ENCODE results near the gene ARID2. TPM values are rescaled to one million over a fixed set of nuclear protein-coding genes. Genes with fewer than 3 reads are reported as not detected.

ARID2 gene
- total RNA-seq, 1 experiment from 2014 or later: 17.5 TPM

DNA sequence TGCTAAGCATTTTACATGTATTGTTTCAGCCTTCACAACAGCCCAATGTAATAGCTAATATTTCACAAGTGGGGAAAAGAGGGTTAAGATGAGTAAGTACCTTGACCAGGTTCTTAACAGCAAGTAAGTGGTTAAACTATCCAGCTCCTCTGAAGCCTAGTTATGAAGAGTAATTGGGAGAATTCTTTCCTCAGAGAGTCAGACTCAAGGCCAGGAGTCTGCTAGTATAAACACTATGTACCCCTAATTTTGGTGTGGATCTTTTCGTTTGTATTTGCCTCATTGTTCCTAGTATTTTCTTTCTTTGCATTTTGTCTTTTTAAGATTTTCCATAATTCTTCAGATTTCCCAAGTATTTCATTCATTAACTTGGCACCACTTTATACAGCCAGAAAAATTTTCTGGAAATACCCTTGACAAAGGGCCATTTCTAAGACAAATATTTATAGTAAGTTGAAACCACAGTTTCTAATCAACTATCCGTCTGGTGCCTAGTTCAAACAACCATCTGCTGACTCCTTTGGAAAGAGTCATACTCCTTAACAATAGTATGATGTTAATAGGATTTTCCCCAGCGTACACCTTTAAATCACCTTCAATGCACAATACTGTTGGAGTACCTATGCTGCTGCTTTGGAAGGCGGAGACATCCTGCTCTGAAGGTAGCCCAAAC is 179.7 kb downstream of the ARID2 start:
- no peak overlapping the region for H3K27ac Mint-ChIP-seq (ENCODE audit: unreplicated experiment)
- CTCF ChIA-PET: no interaction called here
- no peaks in the 10 kb centered on the region for H3K36me3 Mint-ChIP-seq (ENCODE audit: insufficient read depth, unreplicated experiment)
- no peaks in the 10 kb centered on the region for H3K9me3 Mint-ChIP-seq (ENCODE audit: low read depth, unreplicated experiment)
- TF ChIP-seq, protein P1, sequence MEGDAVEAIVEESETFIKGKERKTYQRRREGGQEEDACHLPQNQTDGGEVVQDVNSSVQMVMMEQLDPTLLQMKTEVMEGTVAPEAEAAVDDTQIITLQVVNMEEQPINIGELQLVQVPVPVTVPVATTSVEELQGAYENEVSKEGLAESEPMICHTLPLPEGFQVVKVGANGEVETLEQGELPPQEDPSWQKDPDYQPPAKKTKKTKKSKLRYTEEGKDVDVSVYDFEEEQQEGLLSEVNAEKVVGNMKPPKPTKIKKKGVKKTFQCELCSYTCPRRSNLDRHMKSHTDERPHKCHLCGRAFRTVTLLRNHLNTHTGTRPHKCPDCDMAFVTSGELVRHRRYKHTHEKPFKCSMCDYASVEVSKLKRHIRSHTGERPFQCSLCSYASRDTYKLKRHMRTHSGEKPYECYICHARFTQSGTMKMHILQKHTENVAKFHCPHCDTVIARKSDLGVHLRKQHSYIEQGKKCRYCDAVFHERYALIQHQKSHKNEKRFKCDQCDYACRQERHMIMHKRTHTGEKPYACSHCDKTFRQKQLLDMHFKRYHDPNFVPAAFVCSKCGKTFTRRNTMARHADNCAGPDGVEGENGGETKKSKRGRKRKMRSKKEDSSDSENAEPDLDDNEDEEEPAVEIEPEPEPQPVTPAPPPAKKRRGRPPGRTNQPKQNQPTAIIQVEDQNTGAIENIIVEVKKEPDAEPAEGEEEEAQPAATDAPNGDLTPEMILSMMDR (IDR thresholded peaks at IDR 0.05; ENCODE audit: unreplicated experiment): no peak
- no peaks in the 10 kb centered on the region for H3K27me3 Mint-ChIP-seq (ENCODE audit: unreplicated experiment)
- no TSS peak for BruUV-seq (replicated peaks)
- H3K4me3 Mint-ChIP-seq (ENCODE audit: low read depth, unreplicated experiment): no peak overlapping the region
- intact Hi-C loops (cut with micrococcal nuclease; ENCODE audit: unreplicated experiment): no loop called here
- no peak for DNase-seq
- no peaks in the 10 kb centered on the region for H3K4me1 Mint-ChIP-seq (ENCODE audit: low read depth, unreplicated experiment)

- Mint-ChIP-seq H3K27me3 (ENCODE audit: unreplicated experiment) (no peaks in the 10 kb centered on the region), H3K36me3 (ENCODE audit: insufficient read depth, unreplicated experiment) (peaks cover 9% of the 10 kb centered on the region), H3K9me3 (ENCODE audit: low read depth, unreplicated experiment) (no peaks in the 10 kb centered on the region), H3K4me3 (ENCODE audit: low read depth, unreplicated experiment) (no peak overlapping the region), H3K27ac (ENCODE audit: unreplicated experiment) (no peak overlapping the region), H3K4me1 (ENCODE audit: low read depth, unreplicated experiment) (no peaks in the 10 kb centered on the region)
- TF ChIP-seq, protein P1 (IDR thresholded peaks at IDR 0.05; ENCODE audit: unreplicated experiment): no peak
- no peak for DNase-seq
- intact Hi-C loops (cut with micrococcal nuclease; ENCODE audit: unreplicated experiment): no loop called here
- BruUV-seq (replicated peaks): no TSS peak
- CTCF ChIA-PET: no interaction called here
These were observed 183.3 kb downstream of the ARID2 start for GRCh38 chr12:45912774-45913173.

GRCh38 chr12:45913631-45914030 is 184.1 kb downstream of the ARID2 start:
- TF ChIP-seq, protein P1 (IDR thresholded peaks at IDR 0.05; ENCODE audit: unreplicated experiment): no peak
- Mint-ChIP-seq H3K4me3 (ENCODE audit: low read depth, unreplicated experiment) (no peak overlapping the region), H3K9me3 (ENCODE audit: low read depth, unreplicated experiment) (no peaks in the 10 kb centered on the region), H3K4me1 (ENCODE audit: low read depth, unreplicated experiment) (no peaks in the 10 kb centered on the region), H3K27ac (ENCODE audit: unreplicated experiment) (no peak overlapping the region), H3K27me3 (ENCODE audit: unreplicated experiment) (no peaks in the 10 kb centered on the region), H3K36me3 (ENCODE audit: insufficient read depth, unreplicated experiment) (peaks cover 15% of the 10 kb centered on the region)
- intact Hi-C loops (cut with micrococcal nuclease; ENCODE audit: unreplicated experiment): no loop called here
- BruUV-seq (replicated peaks): no TSS peak
- no peak for DNase-seq
- CTCF ChIA-PET: no interaction called here

GRCh38 chr12:45914090-45914489 is 184.6 kb downstream of the ARID2 start:
- no peak for DNase-seq
- Mint-ChIP-seq H3K36me3 (ENCODE audit: insufficient read depth, unreplicated experiment) (peaks cover 15% of the 10 kb centered on the region), H3K4me1 (ENCODE audit: low read depth, unreplicated experiment) (no peaks in the 10 kb centered on the region), H3K9me3 (ENCODE audit: low read depth, unreplicated experiment) (no peaks in the 10 kb centered on the region), H3K4me3 (ENCODE audit: low read depth, unreplicated experiment) (no peak overlapping the region), H3K27ac (ENCODE audit: unreplicated experiment) (no peak overlapping the region), H3K27me3 (ENCODE audit: unreplicated experiment) (no peaks in the 10 kb centered on the region)
- TF ChIP-seq, protein P1 (IDR thresholded peaks at IDR 0.05; ENCODE audit: unreplicated experiment): no peak
- BruUV-seq (replicated peaks): no TSS peak
- CTCF ChIA-PET: no interaction called here
- intact Hi-C loops (cut with micrococcal nuclease; ENCODE audit: unreplicated experiment): no loop called here
